Right cardiac atrium (tissue), 5 donors: ENCODE data around the gene ADAMTS15. TPM values are rescaled to one million over a fixed set of nuclear protein-coding genes. Genes with fewer than 3 reads are reported as not detected.

ENCODE experiments used
- ATAC-seq, 2 donors: fragments of 200-7000 bp; cut with Tn5 transposase; one replicate each; pipeline versions ENCODE4 v1.8.0 to v1.9.1; 2020; ENCODE audit warnings: moderate library complexity in 2 of 2, mild to moderate bottlenecking in 1 of 2
- DNase-seq, 3 donors: peaks; one replicate each; pipeline ENCODE4 v3.0.0-alpha.2; 2020
- H3K27ac ChIP-seq: one replicate; pipeline ENCODE4 v1.5.1; 2013; ENCODE audit warnings: mild to moderate bottlenecking, low read length, control low read depth, moderate library complexity
- H3K27me3 ChIP-seq: one replicate; pipeline ENCODE4 v1.6.1; 2013; ENCODE audit not compliant: control insufficient read depth, insufficient read depth
- H3K4me1 ChIP-seq: one replicate; pipeline ENCODE4 v1.6.1; 2013; ENCODE audit warnings: low read length; ENCODE audit not compliant: control insufficient read depth, insufficient read depth
- H3K4me3 ChIP-seq: one replicate; pipeline ENCODE4 v1.5.1; 2013; ENCODE audit warnings: low read length, control low read depth
- H3K9me3 ChIP-seq: one replicate; pipeline ENCODE4 v1.6.1; 2013; ENCODE audit warnings: low read length; ENCODE audit not compliant: control insufficient read depth
- WGBS: extraction: QIAGEN DNeasy Blood & Tissue Kit; methylation state at CpG from one replicate; pipeline ENCODE4 v1.1.7; 2013; 5-methylcytosine and 5-hydroxymethylcytosine counted together
- intact Hi-C, 4 donors: fragments of 100-400 bp; cut with DNase I; formaldehyde crosslinking; loops; one replicate each; pipeline versions ENCODE4 v1.11.0 to v1.14.0; 2022 to 2023
- polyA plus RNA-seq: library from polyadenylated mRNA; stranded (reverse); fragments of 200-250 nt; gene quantifications from one replicate; pipeline ENCODE4 v1.2.3, GENCODE V29; 2013
- total RNA-seq, 4 donors: library from RNA; stranded (reverse); fragmentation: NEBNext Ultra II Directional; extraction: Animal tissue kit (Norgen Biotek cat#: 25700); gene quantifications; one replicate each; pipeline ENCODE4 v1.2.1, GENCODE V29; 2021
- donor health status: healthy with polysubstance abuse.
- donor health status: DM: no; HTN: yes; CAD: no.
- donor health status: DM: no; HTN: no; CAD: no.
- donor health status: DM: no; HTN: yes; CAD: no; lungs with severe emphysema.
- donor health status: DM: yes; HTN: yes; CAD: no.

Gene ADAMTS15
- total and polyA plus RNA-seq, 5 donors = 13.4 to 30.2 (median 30.0) TPM

- ATAC-seq = peak in 1 of 2 donors; percentile 26
- H3K9me3 ChIP-seq = no peaks in the 10 kb centered on the region
- DNase-seq = no peak
- peak overlapping the region; percentile 55 for H3K27ac ChIP-seq
- WGBS = 29% methylated on average over 5 of the region's 5 CpGs
- H3K27me3 ChIP-seq = no peaks in the 10 kb centered on the region
- no peak overlapping the region for H3K4me3 ChIP-seq
- H3K4me1 ChIP-seq = peaks cover 30% of the 10 kb centered on the region
- intact Hi-C loops = no loop called here
Observed at GRCh38 chr11:130480711-130481140, 32.3 kb downstream of the ADAMTS15 start.

- Histone ChIP-seq H3K27ac (no peak overlapping the region), H3K4me3 (no peak overlapping the region), H3K4me1 (peaks cover 31% of the 10 kb centered on the region), H3K9me3 (no peaks in the 10 kb centered on the region), H3K27me3 (no peaks in the 10 kb centered on the region)
- no peak for ATAC-seq
- DNase-seq = no peak
- intact Hi-C loops = no loop called here
- 87% methylated on average over 5 of the region's 5 CpGs for WGBS
Observed at GRCh38 chr11:130483124-130483523, 34.7 kb downstream of the ADAMTS15 start.

- Histone ChIP-seq H3K27me3 (no peaks in the 10 kb centered on the region), H3K4me3 (no peak overlapping the region), H3K27ac (no peak overlapping the region), H3K9me3 (no peaks in the 10 kb centered on the region), H3K4me1 (peaks cover 15% of the 10 kb centered on the region)
- 81% methylated on average over 14 of the region's 14 CpGs for WGBS
- ATAC-seq = no peak
- intact Hi-C loops = no loop called here
- peak in 1 of 3 donors; percentile 67 for DNase-seq
Observed at GRCh38 chr11:130485983-130486382, 37.5 kb downstream of the ADAMTS15 start.

- ATAC-seq (peak in 1 of 2 donors; percentile 2), DNase-seq (peak in 2 of 3 donors; percentile 64 to 68)
- Histone ChIP-seq H3K4me3 (no peak overlapping the region), H3K27ac (no peak overlapping the region), H3K27me3 (no peaks in the 10 kb centered on the region), H3K4me1 (peaks cover 15% of the 10 kb centered on the region), H3K9me3 (no peaks in the 10 kb centered on the region)
- WGBS = 83% methylated on average over 16 of the region's 16 CpGs
- intact Hi-C loops = no loop called here
Observed at GRCh38 chr11:130486391-130486836, 38.0 kb downstream of the ADAMTS15 start.

- ATAC-seq (peak; percentile 59 to 77), DNase-seq (peak; percentile 67 to 91 (median 91))
- no peaks in the 10 kb centered on the region for H3K27me3 ChIP-seq
- H3K4me3 ChIP-seq = no peak overlapping the region
- 69% methylated on average over 28 of the region's 28 CpGs for WGBS
- intact Hi-C loops = no loop called here
- no peaks in the 10 kb centered on the region for H3K9me3 ChIP-seq
- H3K4me1 ChIP-seq = peaks cover 15% of the 10 kb centered on the region
- H3K27ac ChIP-seq = peak overlapping the region; percentile 80
Observed at GRCh38 chr11:130486987-130487923, 38.8 kb downstream of the ADAMTS15 start.

GRCh38 chr11:130487924-130488815 is 39.7 kb downstream of the ADAMTS15 start:
- Histone ChIP-seq H3K27me3 (no peaks in the 10 kb centered on the region), H3K4me3 (no peak overlapping the region), H3K27ac (peak overlapping the region; percentile 80), H3K4me1 (peaks cover 15% of the 10 kb centered on the region), H3K9me3 (no peaks in the 10 kb centered on the region)
- intact Hi-C loops = no loop called here
- WGBS = 53% methylated on average over 13 of the region's 13 CpGs
- ATAC-seq (peak; percentile 83 to 93), DNase-seq (peak; percentile 76 to 85 (median 81))

- WGBS = 58% methylated on average over 5 of the region's 5 CpGs
- no peak for ATAC-seq
- H3K27ac ChIP-seq = peak overlapping the region; percentile 80
Observed at GRCh38 chr11:130488848-130489584, 40.6 kb downstream of the ADAMTS15 start.

GRCh38 chr11:130489716-130490115 is 41.3 kb downstream of the ADAMTS15 start:
- H3K4me1 ChIP-seq = peaks cover 15% of the 10 kb centered on the region
- no peaks in the 10 kb centered on the region for H3K27me3 ChIP-seq
- intact Hi-C loops = no loop called here
- H3K9me3 ChIP-seq = no peaks in the 10 kb centered on the region
- DNase-seq = no peak
- no peak for ATAC-seq
- H3K27ac ChIP-seq = no peak overlapping the region
- 94% methylated on average over 12 of the region's 12 CpGs for WGBS
- H3K4me3 ChIP-seq = no peak overlapping the region

More at GRCh38 chr11:130488848-130489584, 40.6 kb downstream of the ADAMTS15 start:
- no peak overlapping the region for H3K4me3 ChIP-seq
- intact Hi-C loops = no loop called here
- no peaks in the 10 kb centered on the region for H3K27me3 ChIP-seq
- no peaks in the 10 kb centered on the region for H3K9me3 ChIP-seq
- peaks cover 15% of the 10 kb centered on the region for H3K4me1 ChIP-seq
- DNase-seq = no peak

GRCh38 chr11:130490682-130491449 is 42.4 kb downstream of the ADAMTS15 start:
- 93% methylated on average over 7 of the region's 7 CpGs for WGBS
- peaks cover 15% of the 10 kb centered on the region for H3K4me1 ChIP-seq
- no peak overlapping the region for H3K4me3 ChIP-seq
- ATAC-seq (no peak), DNase-seq (no peak)
- no peak overlapping the region for H3K27ac ChIP-seq
- intact Hi-C loops = no loop called here
- no peaks in the 10 kb centered on the region for H3K9me3 ChIP-seq
- no peaks in the 10 kb centered on the region for H3K27me3 ChIP-seq

- no peaks in the 10 kb centered on the region for H3K4me1 ChIP-seq
- no peak overlapping the region for H3K4me3 ChIP-seq
- DNase-seq (no peak), ATAC-seq (no peak)
- intact Hi-C loops = no loop called here
- no peaks in the 10 kb centered on the region for H3K27me3 ChIP-seq
- no peak overlapping the region for H3K27ac ChIP-seq
- no peaks in the 10 kb centered on the region for H3K9me3 ChIP-seq
Observed at GRCh38 chr11:130498181-130498580, 49.7 kb downstream of the ADAMTS15 start.
